SK-N-SH (cell line): ENCODE measurements around the gene ALX1. TPM values are rescaled to one million over a fixed set of nuclear protein-coding genes. Genes with fewer than 3 reads are reported as not detected.
A peak's percentile ranks its signal among the peaks of the same experiment; 100 is the strongest.

ENCODE experiments used
- CTCF ChIA-PET: fragments of 300-600, 350-600 bp; formaldehyde crosslinking; extraction: SDS; loops from one replicate; lab custom pipeline; 2021; lab: Yijun Ruan, JAX
- POLR2A ChIA-PET: fragments of 350-600 bp; sonication (Branson Sonifier 250); formaldehyde crosslinking; extraction: SDS; loops from one replicate; lab custom pipeline; 2020; ENCODE audit warnings: antibody characterized with exemption, inconsistent platforms; lab: Yijun Ruan, JAX
- DNase-seq: peaks from one replicate; pipeline ENCODE4 v3.0.0; 2012
- H2AFZ ChIP-seq: fragments of 200-600 bp; sonication (generic); 2 replicates; pipeline ENCODE4 v1.8.1; 2016; ENCODE audit warnings: antibody characterized with exemption, mild to moderate bottlenecking, low read depth
- H3F3A ChIP-seq: fragments of 200-600 bp; sonication (generic); replicated peaks from 2 replicates; pipeline ENCODE3; 2016; ENCODE audit warnings: antibody characterized with exemption, mild to moderate bottlenecking; ENCODE audit not compliant: insufficient read depth
- H3K27ac ChIP-seq, 2 experiments: fragments of 200-500 bp in 1 of 2; fragments of 200-600 bp in 1 of 2; sonication (Bioruptor generic) in 1 of 2; sonication (generic), shearing (Covaris generic) in 1 of 2; 2 replicates each; pipeline versions ENCODE4 v1.5.1 to v1.6.1; 2014 to 2016; ENCODE audit warnings: low read depth in 2 of 2, inconsistent platforms in 1 of 2, low read length in 1 of 2, mild to moderate bottlenecking in 1 of 2, mixed read lengths in 1 of 2
- H3K27me3 ChIP-seq: fragments of 200-600 bp; sonication (generic), shearing (Covaris generic); 2 replicates; pipeline ENCODE4 v1.6.1; 2016; ENCODE audit warnings: mixed run types; ENCODE audit not compliant: insufficient read depth
- H3K36me3 ChIP-seq, 2 experiments: fragments of 200-500 bp in 1 of 2; fragments of 200-600 bp in 1 of 2; sonication (Bioruptor generic) in 1 of 2; sonication (generic) in 1 of 2; replicated peaks in 1 of 2; 2 replicates each; pipeline versions ENCODE3 to v1.5.1; 2014 to 2016; ENCODE audit warnings: low read length in 1 of 2, mild to moderate bottlenecking in 1 of 2; ENCODE audit not compliant: insufficient read depth in 2 of 2, control insufficient read depth in 1 of 2
- H3K4me1 ChIP-seq, 2 experiments: fragments of 200-500 bp in 1 of 2; fragments of 200-600 bp in 1 of 2; sonication (Bioruptor generic) in 1 of 2; sonication (generic), shearing (Covaris generic) in 1 of 2; 2 replicates each; pipeline versions ENCODE4 v1.5.1 to v1.6.1; 2014 to 2016; ENCODE audit warnings: low read depth in 1 of 2, low read length in 1 of 2, mixed run types in 1 of 2; ENCODE audit not compliant: insufficient read depth in 2 of 2, control insufficient read depth in 1 of 2
- H3K4me2 ChIP-seq: fragments of 200-600 bp; sonication (generic), shearing (Covaris generic); 2 replicates; pipeline ENCODE4 v1.6.1; 2017; ENCODE audit warnings: mixed run types
- H3K4me3 ChIP-seq, 2 experiments: fragments of 200-500 bp in 1 of 2; fragments of 200-600 bp in 1 of 2; sonication (Bioruptor generic) in 1 of 2; sonication (generic), shearing (Covaris generic) in 1 of 2; 2 replicates each; pipeline versions ENCODE4 v1.5.1 to v1.8.1; 2014 to 2016; ENCODE audit warnings: low read depth in 2 of 2, inconsistent platforms in 1 of 2, low read length in 1 of 2, mild to moderate bottlenecking in 1 of 2, mixed read lengths in 1 of 2, moderate library complexity in 1 of 2
- H3K79me2 ChIP-seq: fragments of 200-600 bp; sonication (generic); 2 replicates; pipeline ENCODE4 v1.8.1; 2017; ENCODE audit warnings: mild to moderate bottlenecking; ENCODE audit not compliant: insufficient read depth
- H3K9ac ChIP-seq: fragments of 200-600 bp; sonication (generic); 2 replicates; pipeline ENCODE4 v1.6.1; 2017; ENCODE audit warnings: mixed run types
- H3K9me2 ChIP-seq: fragments of 200-600 bp; sonication (generic); 2 replicates; pipeline ENCODE4 v1.6.1; 2017; ENCODE audit warnings: mixed run types
- H3K9me3 ChIP-seq: fragments of 200-600 bp; sonication (generic); 2 replicates; pipeline ENCODE4 v1.6.1; 2017; ENCODE audit warnings: mixed run types, mild to moderate bottlenecking, moderate library complexity
- H4K20me1 ChIP-seq: fragments of 200-600 bp; sonication (generic); 2 replicates; pipeline ENCODE4 v1.6.1; 2017; ENCODE audit warnings: mild to moderate bottlenecking, mixed run types; ENCODE audit not compliant: insufficient read depth
- CTCF ChIP-seq: fragments of 200-600 bp; sonication (generic); IDR thresholded peaks from 2 replicates; pipeline ENCODE4 v1.6.1; 2017; ENCODE audit warnings: antibody characterized with exemption, mild to moderate bottlenecking, moderate library complexity
- EZH2phosphoT487 ChIP-seq: fragments of 200-600 bp; sonication (generic); IDR thresholded peaks from 2 replicates; pipeline ENCODE4 v1.6.1; 2017; ENCODE audit warnings: low read depth, mixed run types, mild to moderate bottlenecking, antibody characterized with exemption, moderate library complexity, borderline replicate concordance
- MEF2A ChIP-seq: IDR thresholded peaks from 2 replicates; pipeline ENCODE4 v1.4.0; 2012; ENCODE audit warnings: low read depth, borderline replicate concordance
- MXI1 ChIP-seq: IDR thresholded peaks from 2 replicates; pipeline ENCODE4 v1.6.1; 2012; ENCODE audit warnings: mild to moderate bottlenecking, low read depth, low read length, improper control_type of control experiment
- PBX3 ChIP-seq: IDR thresholded peaks from 2 replicates; pipeline ENCODE4; 2012
- RAD21 ChIP-seq: IDR thresholded peaks from 2 replicates; pipeline ENCODE4 v1.6.1; 2012; ENCODE audit warnings: mild to moderate bottlenecking, low read length
- SMC3 ChIP-seq: IDR thresholded peaks from 2 replicates; pipeline ENCODE4 v1.6.1; 2012; ENCODE audit warnings: low read depth, low read length, improper control_type of control experiment
- TEAD4 ChIP-seq: IDR thresholded peaks from 2 replicates; pipeline ENCODE4 v1.4.0; 2012; ENCODE audit warnings: mild to moderate bottlenecking, borderline replicate concordance; ENCODE audit not compliant: insufficient read depth
- USF1 ChIP-seq: IDR thresholded peaks from 2 replicates; pipeline ENCODE4 v1.4.0; 2012; ENCODE audit warnings: low read depth, borderline replicate concordance
- USF2 ChIP-seq: fragments of 150-350 bp; IDR thresholded peaks from 2 replicates; pipeline ENCODE4 v1.6.1; 2017; ENCODE audit warnings: antibody characterized with exemption, low read length, low read depth, borderline replicate concordance
- whole genome bisulfite sequencing: methylation state at CpG from one replicate; pipeline ENCODE4 v1.1.6; 2017; ENCODE audit warnings: low lambda C conversion rate; 5-methylcytosine and 5-hydroxymethylcytosine counted together
- polyA plus RNA-seq, 3 experiments: library from polyadenylated mRNA; depleted of rRNA; stranded (reverse); fragments of >200 nt; gene quantifications; 2 replicates each; pipeline ENCODE4 v1.2.3, GENCODE V29; 2012

The ALX1 gene
- polyA plus RNA-seq (2012; rRNA removed), result 0.06 TPM in 1 of 2 replicates, not detected in the other
- 0.05 and 0.06 TPM in 2 replicates for polyA plus RNA-seq (2012; cell fraction: cytosol; rRNA removed)
- polyA plus RNA-seq (2012; cell fraction: nucleus; rRNA removed), result 0.05 and 0.12 TPM in 2 replicates

- no peaks in the 10 kb centered on the region for H4K20me1 ChIP-seq
- H3K79me2 ChIP-seq, result no peaks in the 10 kb centered on the region
- H2AFZ ChIP-seq, result peak within 1 kb of the TSS; percentile 69
- POLR2A ChIA-PET, result no interaction called here
- H3K4me3 ChIP-seq, result peak within 1 kb of the TSS; percentile 53 to 61
- CTCF ChIA-PET, result interaction anchor here (0.7 to 1.7 kb wide), 6 partner anchors 9 to 203 kb away, joined by 3 to 4 read pairs (median 3); no protein-coding TSS in a partner anchor
- peak; percentile 75 for DNase-seq
- H3K27ac ChIP-seq, result no peak within 1 kb of the TSS
- H3K9me3 ChIP-seq, result no peaks in the 10 kb centered on the region
- peak; percentile 52; the same call in 1 of the 2 replicates for TF ChIP-seq USF1
- TF ChIP-seq PBX3, result no peak
- no peak for TF ChIP-seq MEF2A
- 0 out of 2 replicates have a peak, but pooled peaks have one; percentile 13 for TF ChIP-seq EZH2phosphoT487
- no peak for TF ChIP-seq USF2
- TF ChIP-seq MXI1, result peak; percentile 67
- TF ChIP-seq RAD21, result peak; percentile 20
- no peak for TF ChIP-seq TEAD4
- TF ChIP-seq SMC3, result peak; percentile 9; the same call in 1 of the 2 replicates
- TF ChIP-seq CTCF, result no peak
- H3K9me2 ChIP-seq, result no peaks in the 10 kb centered on the region
- H3K27me3 ChIP-seq, result peaks cover 34% of the 10 kb centered on the region
- peak within 1 kb of the TSS; percentile 86 for H3K4me2 ChIP-seq
- peaks cover 0 to 2% of the 10 kb centered on the region in 2 experiments; a peak in 1 of 4 replicates for H3K4me1 ChIP-seq
- H3K9ac ChIP-seq, result no peak within 1 kb of the TSS
- no peaks in the 10 kb centered on the region for H3F3A ChIP-seq
- 2% methylated on average over 38 of the region's 49 CpGs for WGBS
- H3K36me3 ChIP-seq, result no peaks in the 10 kb centered on the region
These were observed at the start of gene ALX1 for GRCh38 chr12:85280165-85280983. Gene ALX1, plus strand, starts transcription at chr12:85280220. Its CDS starts 42 bp downstream, at chr12:85280262.
